Measurements from ENCODE around the gene TXNDC17.

- TF ChIP-seq CTCF (CRISPR knock-in tag; IDR thresholded peaks at IDR 0.05) (no peak), ETV6 (CRISPR knock-in tag; conservative IDR thresholded peaks at IDR 0.05) (no peak), PHF21A (CRISPR knock-in tag; IDR thresholded peaks at IDR 0.05) (no peak; the same call in 1 of the 2 replicates)
These were observed 42.3 kb downstream of the TXNDC17 start for GRCh38 chr17:6683081-6683684.

All from HepG2 (cell line).